ENCODE measurements around the gene LBX2. TPM values are rescaled to one million over a fixed set of nuclear protein-coding genes. Genes with fewer than 3 reads are reported as not detected.

Gene LBX2, protein sequence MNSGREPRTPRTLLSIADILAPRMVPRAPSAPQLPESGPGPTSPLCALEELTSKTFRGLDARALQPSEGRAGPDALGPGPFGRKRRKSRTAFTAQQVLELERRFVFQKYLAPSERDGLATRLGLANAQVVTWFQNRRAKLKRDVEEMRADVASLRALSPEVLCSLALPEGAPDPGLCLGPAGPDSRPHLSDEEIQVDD
- total RNA-seq, result under 1 TPM in 1 of 2 experiments, not detected in 1; 0.31 TPM

- intact Hi-C loops (cut with micrococcal nuclease), result loop anchor here (5.0 kb wide), 1 partner anchor 33 kb away; no protein-coding TSS in a partner anchor
- Mint-ChIP-seq H3K36me3 (ENCODE audit: low read depth) (peaks cover 2% of the 10 kb centered on the region), H3K4me1 (ENCODE audit: low read depth) (peaks cover 40% of the 10 kb centered on the region), H3K9me3 (no peaks in the 10 kb centered on the region), H3K27ac (no peak within 1 kb of the TSS), H3K4me3 (peak within 1 kb of the TSS; percentile 67), H3K27me3 (ENCODE audit: low read depth) (peaks cover 66% of the 10 kb centered on the region)
- CTCF ChIA-PET, result interaction anchor here (1.8 to 3.7 kb wide), 2 partner anchors 17 to 87 kb away, joined by 6 to 24 read pairs; partner anchors contain the start of genes CCDC142 and TTC31
- DNase-seq, result peak; percentile 43
These were observed at the start of gene LBX2 for GRCh38 chr2:74499267-74499939. Gene LBX2, minus strand, starts transcription at chr2:74499603. Its CDS starts 66 bp downstream, at chr2:74499537.

DNA sequence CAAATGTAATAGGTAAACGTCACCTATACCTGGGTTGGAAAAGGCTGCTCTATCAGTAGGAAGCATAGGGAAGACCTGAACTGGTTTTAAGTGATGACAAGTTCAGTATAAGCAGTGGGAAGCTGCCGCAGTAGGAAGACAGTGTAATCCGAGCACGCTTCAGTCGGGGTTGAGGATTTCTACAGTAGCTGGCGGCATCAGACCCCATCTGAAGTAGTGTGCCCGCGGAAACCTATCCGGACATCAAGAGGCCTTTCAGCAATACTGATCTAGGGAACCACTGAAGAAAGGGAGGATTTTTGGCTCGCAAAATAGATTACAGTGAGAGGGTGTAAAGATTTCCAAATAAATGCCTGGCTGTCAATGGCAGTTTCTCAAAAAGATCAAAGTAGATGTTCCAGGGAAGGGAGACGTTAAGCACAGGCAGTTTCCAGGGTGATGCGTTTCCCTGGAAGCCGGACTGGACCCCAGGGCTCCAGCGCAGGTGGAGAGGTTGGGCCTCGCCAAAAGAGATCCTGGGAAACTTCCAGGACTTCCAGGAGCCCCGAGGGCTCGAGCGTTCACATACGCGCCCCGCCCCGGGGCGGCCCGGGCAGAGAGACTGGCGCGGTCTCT is 49.0 kb upstream of the LBX2 start:
- Mint-ChIP-seq H3K27me3 (ENCODE audit: low read depth) (peaks cover 36% of the 10 kb centered on the region), H3K4me3 (peak overlapping the region; percentile 68), H3K4me1 (ENCODE audit: low read depth) (peaks cover 5% of the 10 kb centered on the region), H3K27ac (no peak overlapping the region), H3K9me3 (no peaks in the 10 kb centered on the region), H3K36me3 (ENCODE audit: low read depth) (peaks cover 1% of the 10 kb centered on the region)
- CTCF ChIA-PET, result interaction anchor here (1.0 kb wide), 1 partner anchor 40 kb away, joined by 3 read pairs; no protein-coding TSS in a partner anchor
- DNase-seq, result no peak
- intact Hi-C loops (cut with micrococcal nuclease), result no loop called here

GRCh38 chr2:74546004-74546403 is 46.6 kb upstream of the LBX2 start:
- CTCF ChIA-PET, result interaction anchor here (0.8 to 2.7 kb wide), 3 partner anchors 13 to 41 kb away, joined by 3 to 8 read pairs (median 4); no protein-coding TSS in a partner anchor
- H3K4me1 Mint-ChIP-seq (ENCODE audit: low read depth), result peaks cover 3% of the 10 kb centered on the region
- H3K9me3 Mint-ChIP-seq, result no peaks in the 10 kb centered on the region
- intact Hi-C loops (cut with micrococcal nuclease), result no loop called here
- peaks cover 1% of the 10 kb centered on the region for H3K36me3 Mint-ChIP-seq (ENCODE audit: low read depth)
- H3K27me3 Mint-ChIP-seq (ENCODE audit: low read depth), result peaks cover 41% of the 10 kb centered on the region
- H3K27ac Mint-ChIP-seq, result no peak overlapping the region
- no peak for DNase-seq
- no peak overlapping the region for H3K4me3 Mint-ChIP-seq

DNA sequence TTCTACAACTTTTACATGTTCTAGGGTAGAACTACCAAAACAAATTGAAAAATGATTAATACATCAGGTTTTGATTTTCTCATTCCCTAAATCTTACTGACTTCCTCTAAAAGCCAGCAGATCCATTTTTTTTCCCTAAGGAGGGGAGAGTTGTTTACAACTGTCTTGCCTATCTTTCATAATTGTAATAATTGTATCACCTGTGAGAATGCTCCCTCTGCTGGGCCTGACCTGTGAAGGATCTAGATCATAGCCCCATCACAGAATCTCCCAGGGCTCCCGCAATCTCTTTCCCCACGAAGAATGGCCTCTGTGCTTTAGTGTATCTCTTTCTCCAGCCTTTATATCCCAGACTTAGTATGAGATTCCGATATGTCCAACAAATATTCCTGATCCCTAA is 45.2 kb upstream of the LBX2 start:
- Mint-ChIP-seq H3K27me3 (ENCODE audit: low read depth) (peaks cover 35% of the 10 kb centered on the region), H3K27ac (no peak overlapping the region), H3K9me3 (no peaks in the 10 kb centered on the region), H3K36me3 (ENCODE audit: low read depth) (no peaks in the 10 kb centered on the region), H3K4me1 (ENCODE audit: low read depth) (peaks cover 3% of the 10 kb centered on the region), H3K4me3 (no peak overlapping the region)
- intact Hi-C loops (cut with micrococcal nuclease), result loop anchor here (1.0 kb wide), 1 partner anchor 61 kb away; the partner anchor contains the start of gene TTC31
- CTCF ChIA-PET, result interaction anchor here (0.6 to 2.7 kb wide), 7 partner anchors 12 to 76 kb away, joined by 3 to 22 read pairs (median 3); no protein-coding TSS in a partner anchor
- DNase-seq, result peak; percentile 48

GRCh38 chr2:74542978-74543377 is 43.6 kb upstream of the LBX2 start:
- H3K4me3 Mint-ChIP-seq, result no peak overlapping the region
- no peak for DNase-seq
- no peaks in the 10 kb centered on the region for H3K36me3 Mint-ChIP-seq (ENCODE audit: low read depth)
- no peaks in the 10 kb centered on the region for H3K9me3 Mint-ChIP-seq
- intact Hi-C loops (cut with micrococcal nuclease), result no loop called here
- CTCF ChIA-PET, result interaction anchor here (0.7 to 2.6 kb wide), 4 partner anchors 9 to 151 kb away, joined by 3 to 22 read pairs (median 4); no protein-coding TSS in a partner anchor
- no peak overlapping the region for H3K27ac Mint-ChIP-seq
- H3K4me1 Mint-ChIP-seq (ENCODE audit: low read depth), result no peaks in the 10 kb centered on the region
- H3K27me3 Mint-ChIP-seq (ENCODE audit: low read depth), result peaks cover 37% of the 10 kb centered on the region

- Mint-ChIP-seq H3K9me3 (no peaks in the 10 kb centered on the region), H3K4me1 (ENCODE audit: low read depth) (no peaks in the 10 kb centered on the region), H3K27me3 (ENCODE audit: low read depth) (peaks cover 27% of the 10 kb centered on the region), H3K4me3 (no peak overlapping the region), H3K36me3 (ENCODE audit: low read depth) (no peaks in the 10 kb centered on the region), H3K27ac (no peak overlapping the region)
- intact Hi-C loops (cut with micrococcal nuclease), result no loop called here
- DNase-seq, result no peak
- CTCF ChIA-PET, result interaction anchor here (1.8 to 2.6 kb wide), 2 partner anchors 46 to 57 kb away, joined by 4 to 10 read pairs; partner anchors contain the start of genes CCDC142 and TTC31
These were observed 40.9 kb upstream of the LBX2 start for GRCh38 chr2:74540291-74540690.

DNA sequence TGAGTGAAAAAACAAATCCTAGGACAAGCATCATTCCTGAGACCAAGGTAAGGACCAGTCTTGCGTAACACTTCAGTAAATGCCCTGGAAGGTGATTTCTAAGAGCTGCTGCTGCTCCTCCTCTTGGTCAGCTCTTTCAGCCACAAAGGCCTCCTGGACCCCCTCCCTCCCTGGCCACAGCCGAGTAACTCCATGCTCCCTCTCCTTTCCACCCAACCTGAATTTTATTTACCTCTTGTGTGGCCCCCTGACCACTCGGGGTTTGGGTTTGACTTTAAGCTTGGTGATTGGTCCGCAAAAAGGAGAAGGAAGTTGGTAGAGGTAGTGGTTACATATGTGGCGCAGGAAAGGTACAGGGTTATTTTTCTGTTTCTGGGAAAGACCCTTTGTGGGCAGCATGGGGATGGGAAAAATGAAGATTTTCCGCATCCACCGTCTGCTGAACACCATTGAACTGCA is 39.5 kb upstream of the LBX2 start:
- Mint-ChIP-seq H3K9me3 (no peaks in the 10 kb centered on the region), H3K4me3 (no peak overlapping the region), H3K27me3 (ENCODE audit: low read depth) (peaks cover 25% of the 10 kb centered on the region), H3K4me1 (ENCODE audit: low read depth) (no peaks in the 10 kb centered on the region), H3K36me3 (ENCODE audit: low read depth) (no peaks in the 10 kb centered on the region), H3K27ac (no peak overlapping the region)
- DNase-seq, result no peak
- CTCF ChIA-PET, result interaction anchor here (1.0 to 2.6 kb wide), 4 partner anchors 10 to 56 kb away, joined by 3 to 10 read pairs (median 4); partner anchors contain the start of genes AUP1, CCDC142 and TTC31
- intact Hi-C loops (cut with micrococcal nuclease), result loop anchor here (10.0 kb wide), 1 partner anchor 714 kb away; the partner anchor contains the start of gene STAMBP

DNA sequence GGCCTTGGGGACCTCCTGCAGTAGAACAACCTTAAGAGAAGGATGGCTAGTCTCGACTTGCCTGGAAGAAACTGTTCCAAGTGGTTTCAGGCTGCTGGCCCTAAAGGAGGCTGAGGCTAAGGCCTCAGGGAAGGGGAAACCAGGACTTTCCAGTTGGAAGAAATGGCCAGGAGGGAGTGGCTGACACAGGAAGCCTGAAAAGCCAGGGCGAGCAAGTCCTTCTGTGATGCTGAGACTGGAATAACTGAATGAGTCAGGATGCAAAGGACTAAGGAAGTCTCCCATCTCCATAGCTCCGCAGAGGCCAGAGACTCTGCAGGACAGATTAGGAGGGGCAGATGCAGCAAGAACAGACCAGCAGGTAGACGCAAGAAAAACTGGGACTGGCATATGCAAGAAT is 37.7 kb upstream of the LBX2 start:
- no peak overlapping the region for H3K27ac Mint-ChIP-seq
- H3K9me3 Mint-ChIP-seq, result no peaks in the 10 kb centered on the region
- intact Hi-C loops (cut with micrococcal nuclease), result loop anchor here (10.0 kb wide), 1 partner anchor 712 kb away; the partner anchor contains the start of gene STAMBP
- DNase-seq, result no peak
- H3K36me3 Mint-ChIP-seq (ENCODE audit: low read depth), result peaks cover 6% of the 10 kb centered on the region
- H3K4me1 Mint-ChIP-seq (ENCODE audit: low read depth), result peaks cover under 1% of the 10 kb centered on the region
- H3K27me3 Mint-ChIP-seq (ENCODE audit: low read depth), result peaks cover 14% of the 10 kb centered on the region
- no peak overlapping the region for H3K4me3 Mint-ChIP-seq
- CTCF ChIA-PET, result no interaction called here

GRCh38 chr2:74536166-74536950 is 37.0 kb upstream of the LBX2 start:
- Mint-ChIP-seq H3K4me3 (no peak overlapping the region), H3K27ac (no peak overlapping the region), H3K4me1 (ENCODE audit: low read depth) (peaks cover 9% of the 10 kb centered on the region), H3K36me3 (ENCODE audit: low read depth) (peaks cover 9% of the 10 kb centered on the region), H3K27me3 (ENCODE audit: low read depth) (peaks cover 13% of the 10 kb centered on the region), H3K9me3 (no peaks in the 10 kb centered on the region)
- no peak for DNase-seq
- CTCF ChIA-PET, result no interaction called here
- intact Hi-C loops (cut with micrococcal nuclease), result loop anchor here (10.0 kb wide), 1 partner anchor 712 kb away; the partner anchor contains the start of gene STAMBP

- Mint-ChIP-seq H3K27ac (no peak overlapping the region), H3K27me3 (ENCODE audit: low read depth) (peaks cover 13% of the 10 kb centered on the region), H3K4me1 (ENCODE audit: low read depth) (peaks cover 16% of the 10 kb centered on the region), H3K4me3 (no peak overlapping the region), H3K9me3 (no peaks in the 10 kb centered on the region), H3K36me3 (ENCODE audit: low read depth) (peaks cover 13% of the 10 kb centered on the region)
- intact Hi-C loops (cut with micrococcal nuclease), result loop anchor here (10.0 kb wide), 1 partner anchor 711 kb away; the partner anchor contains the start of gene STAMBP
- DNase-seq, result no peak
- CTCF ChIA-PET, result no interaction called here
These were observed 36.1 kb upstream of the LBX2 start for GRCh38 chr2:74535440-74535965.

GRCh38 chr2:74534411-74534810 is 35.0 kb upstream of the LBX2 start:
- peaks cover 9% of the 10 kb centered on the region for H3K27me3 Mint-ChIP-seq (ENCODE audit: low read depth)
- no peak overlapping the region for H3K27ac Mint-ChIP-seq
- H3K36me3 Mint-ChIP-seq (ENCODE audit: low read depth), result peaks cover 14% of the 10 kb centered on the region
- intact Hi-C loops (cut with micrococcal nuclease), result loop anchor here (5.0 to 10.0 kb wide), 4 partner anchors 37 to 710 kb away; partner anchors contain the start of genes LBX2 and STAMBP
- no peak overlapping the region for H3K4me3 Mint-ChIP-seq
- H3K4me1 Mint-ChIP-seq (ENCODE audit: low read depth), result peaks cover 16% of the 10 kb centered on the region
- no peak for DNase-seq
- CTCF ChIA-PET, result interaction anchor here (4.1 kb wide), 1 partner anchor 52 kb away, joined by 50 read pairs; no protein-coding TSS in a partner anchor
- H3K9me3 Mint-ChIP-seq, result no peaks in the 10 kb centered on the region

All from activated naive CD4-positive, alpha-beta T cell treated with anti-CD3 and anti-CD28 coated beads for 36 hours (primary cell).